Measurements from ENCODE around the gene AHCYL1. TPM values are rescaled to one million over a fixed set of nuclear protein-coding genes. Genes with fewer than 3 reads are reported as not detected.

The AHCYL1 gene
- total RNA-seq, 2 experiments from 2014 or later: 55.0 to 64.5 TPM

DNA sequence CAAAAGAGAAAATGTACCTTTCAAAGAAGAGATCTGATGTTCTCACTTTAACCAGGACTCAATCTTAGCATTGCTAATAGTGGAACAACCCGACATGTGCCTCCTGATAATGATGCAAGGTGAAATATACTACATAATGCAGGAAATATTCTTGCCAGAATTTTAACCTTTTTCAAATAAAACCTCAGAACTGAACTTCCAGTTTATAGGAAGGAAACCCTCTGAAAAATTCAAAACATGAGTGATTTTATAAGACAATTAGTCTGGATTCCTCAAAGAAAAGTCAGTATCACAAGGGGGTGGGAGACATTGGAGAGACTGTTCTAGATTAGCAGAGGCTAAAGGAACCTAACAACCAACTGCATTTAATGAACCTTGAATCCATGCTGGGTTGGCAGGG, 18.1 kb downstream of the AHCYL1 start:
- no peak overlapping the region for H3K4me3 Mint-ChIP-seq
- ChIA-PET CTCF (interaction anchor here (1.2 to 2.2 kb wide), 3 partner anchors 8 to 19 kb away, joined by 5 to 8 read pairs (median 7); partner anchors contain the start of gene AHCYL1), POLR2A (no interaction called here)
- ATAC-seq (no peak), DNase-seq (no peak)
- H3K9me3 Mint-ChIP-seq (ENCODE audit: insufficient read depth): no peaks in the 10 kb centered on the region
- H3K27ac Mint-ChIP-seq: no peak overlapping the region
- H3K4me1 Mint-ChIP-seq (ENCODE audit: low read depth): peaks cover 17% of the 10 kb centered on the region
- no peaks in the 10 kb centered on the region for H3K27me3 Mint-ChIP-seq (ENCODE audit: low read depth)
- H3K36me3 Mint-ChIP-seq (ENCODE audit: low read depth): peaks cover 13% of the 10 kb centered on the region

DNA sequence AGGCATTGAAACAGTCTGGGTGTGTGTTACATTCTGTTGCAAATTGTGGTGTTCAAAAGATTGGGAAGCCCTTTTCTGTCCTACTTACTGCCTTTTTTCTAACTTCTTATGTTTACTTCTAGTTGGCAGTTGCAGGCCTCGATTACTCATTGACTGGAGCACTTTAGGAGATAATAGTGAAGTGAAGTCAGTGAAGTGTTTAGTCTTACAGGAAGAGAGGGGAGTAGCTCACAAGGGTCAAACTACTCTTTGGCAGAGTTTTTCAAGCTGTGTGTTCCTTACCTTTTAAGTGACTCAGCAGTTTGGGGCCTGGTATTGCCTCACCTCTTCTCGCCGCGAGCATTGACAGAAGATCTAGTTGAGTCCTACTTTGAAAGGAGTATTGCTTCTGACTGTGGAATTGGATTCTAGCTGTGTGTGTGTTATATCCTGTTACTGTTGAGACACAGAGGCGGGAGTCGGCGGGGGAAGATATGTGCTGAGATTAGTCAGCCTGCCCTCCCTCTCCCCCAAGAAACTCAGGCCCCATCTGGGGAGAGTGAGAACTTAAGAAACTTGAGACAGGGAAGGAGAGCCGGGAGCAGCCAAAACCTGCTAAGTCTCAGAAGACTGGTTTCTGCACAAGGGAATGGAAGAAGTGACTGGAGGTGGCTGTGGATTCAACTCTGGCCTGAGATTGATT, 19.3 kb downstream of the AHCYL1 start:
- Mint-ChIP-seq H3K36me3 (ENCODE audit: low read depth) (peaks cover 13% of the 10 kb centered on the region), H3K4me3 (no peak overlapping the region), H3K27ac (no peak overlapping the region), H3K9me3 (ENCODE audit: insufficient read depth) (no peaks in the 10 kb centered on the region), H3K4me1 (ENCODE audit: low read depth) (peaks cover 17% of the 10 kb centered on the region), H3K27me3 (ENCODE audit: low read depth) (no peaks in the 10 kb centered on the region)
- ATAC-seq (peak; percentile 19), DNase-seq (no peak)
- CTCF ChIA-PET: interaction anchor here (0.9 to 9.6 kb wide), 3 partner anchors 18 to 213 kb away, joined by 3 to 121 read pairs (median 4); partner anchors contain the start of gene AHCYL1
- POLR2A ChIA-PET: no interaction called here

DNA sequence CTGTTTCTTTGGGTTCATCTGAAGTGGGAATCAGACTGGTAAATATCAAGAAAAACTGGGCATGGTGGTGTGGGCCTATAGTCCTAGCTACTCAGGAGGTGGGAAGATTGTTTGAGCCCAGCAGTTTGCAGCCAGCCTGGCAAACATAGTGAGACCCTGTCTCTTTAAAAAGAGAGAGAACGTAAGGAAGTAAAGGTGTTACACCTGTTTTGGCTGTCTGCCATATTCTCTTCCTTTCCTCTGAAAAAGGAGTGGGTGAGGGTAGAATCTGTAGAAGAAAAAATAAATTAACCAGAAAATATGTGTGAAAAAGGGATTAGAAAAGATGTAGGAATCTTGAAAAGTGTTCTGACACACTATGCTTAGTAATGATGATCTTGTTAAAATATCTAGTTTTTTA, 20.0 kb downstream of the AHCYL1 start:
- no peaks in the 10 kb centered on the region for H3K9me3 Mint-ChIP-seq (ENCODE audit: insufficient read depth)
- no peak overlapping the region for H3K4me3 Mint-ChIP-seq
- POLR2A ChIA-PET: no interaction called here
- no peak for ATAC-seq
- H3K27ac Mint-ChIP-seq: no peak overlapping the region
- H3K36me3 Mint-ChIP-seq (ENCODE audit: low read depth): peaks cover 17% of the 10 kb centered on the region
- CTCF ChIA-PET: interaction anchor here (1.2 to 9.6 kb wide), 3 partner anchors 19 to 213 kb away, joined by 3 to 121 read pairs (median 6); partner anchors contain the start of genes AHCYL1 and STRIP1
- no peaks in the 10 kb centered on the region for H3K27me3 Mint-ChIP-seq (ENCODE audit: low read depth)
- no peak for DNase-seq
- H3K4me1 Mint-ChIP-seq (ENCODE audit: low read depth): peaks cover 17% of the 10 kb centered on the region

DNA sequence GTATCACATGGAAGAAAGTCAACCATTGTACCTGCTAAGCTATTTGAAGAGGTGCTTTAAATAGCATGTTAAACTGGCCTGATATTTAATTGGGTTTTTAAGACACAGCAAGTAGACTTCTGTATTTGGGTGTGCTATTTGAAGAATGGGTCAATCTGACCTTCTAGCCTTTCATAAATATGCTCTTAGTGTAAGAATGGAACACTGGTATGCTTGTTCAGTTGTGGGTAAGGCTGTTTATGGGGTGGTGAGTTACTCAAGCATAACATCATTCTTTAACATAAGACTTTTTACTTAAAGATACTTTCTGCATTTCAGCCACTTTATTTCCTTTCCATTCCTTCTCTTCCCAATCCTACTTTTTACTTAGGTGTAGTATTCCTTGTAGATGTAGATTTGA, 21.4 kb downstream of the AHCYL1 start:
- no peaks in the 10 kb centered on the region for H3K9me3 Mint-ChIP-seq (ENCODE audit: insufficient read depth)
- ATAC-seq (no peak), DNase-seq (no peak)
- H3K4me3 Mint-ChIP-seq: no peak overlapping the region
- peaks cover 23% of the 10 kb centered on the region for H3K36me3 Mint-ChIP-seq (ENCODE audit: low read depth)
- no peak overlapping the region for H3K27ac Mint-ChIP-seq
- ChIA-PET CTCF (interaction anchor here (0.6 to 9.6 kb wide), 9 partner anchors 13 to 473 kb away, joined by 3 to 121 read pairs (median 4); partner anchors contain the start of genes AHCYL1 and STRIP1), POLR2A (no interaction called here)
- no peaks in the 10 kb centered on the region for H3K27me3 Mint-ChIP-seq (ENCODE audit: low read depth)
- H3K4me1 Mint-ChIP-seq (ENCODE audit: low read depth): peaks cover 17% of the 10 kb centered on the region

DNA sequence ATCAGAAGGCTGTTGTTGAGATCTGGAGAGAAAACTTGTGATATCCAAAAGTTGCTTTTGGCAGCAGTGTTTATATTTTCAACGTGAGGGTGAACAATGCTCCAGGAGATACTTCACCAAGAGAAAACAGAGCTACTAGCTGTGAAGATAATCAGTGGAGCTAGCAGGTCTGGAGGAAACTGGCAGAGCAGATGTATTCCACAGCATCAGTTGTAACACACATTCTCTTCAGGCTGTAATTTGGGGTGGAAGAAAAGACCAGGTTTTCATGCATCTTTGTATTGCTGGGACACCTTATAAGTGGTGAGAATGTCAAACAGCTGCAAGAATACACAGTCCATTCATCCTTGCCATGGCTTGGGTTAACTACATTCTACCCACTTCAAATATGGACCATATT, 22.0 kb downstream of the AHCYL1 start:
- Mint-ChIP-seq H3K9me3 (ENCODE audit: insufficient read depth) (no peaks in the 10 kb centered on the region), H3K27ac (no peak overlapping the region), H3K36me3 (ENCODE audit: low read depth) (peaks cover 25% of the 10 kb centered on the region), H3K4me3 (no peak overlapping the region), H3K4me1 (ENCODE audit: low read depth) (peaks cover 18% of the 10 kb centered on the region), H3K27me3 (ENCODE audit: low read depth) (no peaks in the 10 kb centered on the region)
- CTCF ChIA-PET: interaction anchor here (0.6 to 9.6 kb wide), 7 partner anchors 20 to 474 kb away, joined by 3 to 121 read pairs (median 8); partner anchors contain the start of gene AHCYL1
- DNase-seq (no peak), ATAC-seq (no peak)
- POLR2A ChIA-PET: no interaction called here

DNA sequence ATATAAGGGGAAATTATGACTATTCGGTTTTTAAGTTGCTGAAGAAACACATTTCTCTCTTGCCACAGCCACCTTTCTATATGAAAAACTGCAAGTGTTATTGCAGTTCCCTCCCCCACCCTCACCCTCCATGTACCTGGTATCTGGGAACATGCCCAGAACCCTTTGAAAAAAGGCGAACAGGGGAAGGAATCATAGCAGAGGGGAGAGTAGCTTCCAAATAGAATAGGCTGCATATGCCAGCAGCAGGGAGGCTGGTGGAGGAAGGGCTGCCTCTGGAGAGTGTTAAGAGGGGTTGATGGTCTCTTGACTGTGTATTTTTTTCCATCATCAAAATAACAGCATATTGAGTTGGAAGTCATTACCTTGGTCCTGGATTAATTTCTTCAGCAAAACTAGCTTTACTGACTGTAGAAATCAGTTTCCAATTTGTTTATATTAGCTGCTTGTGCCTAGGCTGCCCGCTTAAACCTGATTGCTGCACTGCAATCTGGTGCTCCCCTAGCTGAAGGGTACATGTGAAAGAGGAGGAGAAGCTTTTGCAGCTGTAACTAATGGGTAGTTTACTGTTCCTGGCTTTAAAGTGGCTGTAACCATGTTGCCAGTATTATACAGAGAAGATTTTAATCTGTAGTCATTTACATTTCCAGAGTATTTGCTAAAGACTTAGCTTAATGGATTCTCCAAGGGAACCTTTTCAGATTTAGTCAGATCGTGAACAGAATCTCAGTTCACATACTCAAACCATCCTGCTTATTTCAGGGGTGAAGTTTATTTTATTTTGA, 22.7 kb downstream of the AHCYL1 start:
- Mint-ChIP-seq H3K9me3 (ENCODE audit: insufficient read depth) (no peaks in the 10 kb centered on the region), H3K36me3 (ENCODE audit: low read depth) (peaks cover 31% of the 10 kb centered on the region), H3K27me3 (ENCODE audit: low read depth) (no peaks in the 10 kb centered on the region), H3K4me1 (ENCODE audit: low read depth) (peaks cover 20% of the 10 kb centered on the region), H3K4me3 (no peak overlapping the region), H3K27ac (no peak overlapping the region)
- ChIA-PET POLR2A (no interaction called here), CTCF (interaction anchor here (1.1 to 9.6 kb wide), 6 partner anchors 21 to 367 kb away, joined by 3 to 121 read pairs (median 11); partner anchors contain the start of gene AHCYL1)
- ATAC-seq: no peak
- no peak for DNase-seq

DNA sequence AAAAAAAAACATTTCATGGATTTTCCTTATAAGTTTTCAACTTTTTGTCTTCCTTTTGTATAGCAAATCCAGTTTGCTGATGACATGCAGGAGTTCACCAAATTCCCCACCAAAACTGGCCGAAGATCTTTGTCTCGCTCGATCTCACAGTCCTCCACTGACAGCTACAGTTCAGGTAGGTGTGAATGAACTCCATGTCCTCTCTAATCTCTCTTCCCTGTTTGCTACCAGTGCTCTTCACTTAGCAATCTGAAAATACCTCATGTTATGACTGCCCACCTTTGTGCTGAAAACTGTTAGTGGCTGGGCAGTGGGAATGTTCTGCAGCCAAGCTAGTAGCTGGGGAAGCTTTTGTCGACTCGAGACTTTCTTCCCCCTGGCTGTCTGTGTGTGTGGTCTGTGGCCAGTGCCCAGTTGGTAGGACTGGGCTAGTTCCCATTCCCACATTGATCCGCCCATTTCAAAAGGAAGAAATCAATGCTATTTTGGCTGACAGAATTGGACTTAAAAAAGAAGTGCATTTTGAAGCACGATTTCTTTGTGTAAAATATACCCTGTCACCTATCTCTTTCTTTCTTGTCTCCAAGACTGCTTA, 24.5 kb downstream of the AHCYL1 start:
- H3K9me3 Mint-ChIP-seq (ENCODE audit: insufficient read depth): no peaks in the 10 kb centered on the region
- DNase-seq: no peak
- POLR2A ChIA-PET: no interaction called here

DNA sequence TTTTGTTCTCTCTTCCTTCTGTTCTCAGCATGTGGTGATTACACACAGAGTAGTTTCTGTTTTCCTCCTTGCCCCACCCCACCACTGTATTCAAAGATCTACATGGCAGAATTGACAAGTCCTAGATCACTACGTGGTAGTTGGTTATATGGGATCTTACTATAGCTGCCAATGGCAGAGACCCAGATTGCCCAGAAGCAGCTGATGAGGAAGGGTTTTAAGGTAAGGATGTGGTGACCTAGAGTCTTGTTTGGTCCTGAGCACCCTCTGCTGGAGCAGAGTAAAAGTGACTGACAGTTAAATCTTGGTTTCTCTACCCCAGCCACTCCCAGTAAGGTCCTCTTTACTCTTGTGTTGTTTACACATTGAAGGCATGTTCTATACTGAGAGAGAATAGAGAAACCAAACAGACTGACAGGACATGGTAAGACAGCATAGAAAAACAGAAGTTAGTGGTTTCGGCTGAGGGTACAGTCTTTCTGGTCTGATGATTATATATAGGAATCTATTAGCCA, 27.0 kb downstream of the AHCYL1 start:
- CTCF ChIA-PET: interaction anchor here (0.6 to 9.6 kb wide), 21 partner anchors 9 to 462 kb away, joined by 3 to 121 read pairs (median 5); partner anchors contain the start of genes AHCYL1 and STRIP1
- no peaks in the 10 kb centered on the region for H3K27me3 Mint-ChIP-seq (ENCODE audit: low read depth)
- no peak overlapping the region for H3K4me3 Mint-ChIP-seq
- ATAC-seq (peak; percentile 95), DNase-seq (peak; percentile 58)
- peaks cover 3% of the 10 kb centered on the region for H3K4me1 Mint-ChIP-seq (ENCODE audit: low read depth)
- H3K36me3 Mint-ChIP-seq (ENCODE audit: low read depth): peaks cover 39% of the 10 kb centered on the region
- peak overlapping the region; percentile 19 for H3K27ac Mint-ChIP-seq
- no peaks in the 10 kb centered on the region for H3K9me3 Mint-ChIP-seq (ENCODE audit: insufficient read depth)
- POLR2A ChIA-PET: interaction anchor here (0.7 to 2.9 kb wide), 2 partner anchors 15 to 26 kb away, joined by 3 to 13 read pairs; partner anchors contain the start of gene AHCYL1

More for the DNA sequence above, 24.5 kb downstream of the AHCYL1 start:
- H3K36me3 Mint-ChIP-seq (ENCODE audit: low read depth): peaks cover 31% of the 10 kb centered on the region
- no peak overlapping the region for H3K27ac Mint-ChIP-seq
- H3K4me1 Mint-ChIP-seq (ENCODE audit: low read depth): peaks cover 10% of the 10 kb centered on the region
- H3K27me3 Mint-ChIP-seq (ENCODE audit: low read depth): no peaks in the 10 kb centered on the region
- CTCF ChIA-PET: interaction anchor here (1.2 to 9.6 kb wide), 7 partner anchors 10 to 463 kb away, joined by 3 to 121 read pairs (median 8); partner anchors contain the start of gene AHCYL1
- ATAC-seq: no peak
- H3K4me3 Mint-ChIP-seq: no peak overlapping the region

DNA sequence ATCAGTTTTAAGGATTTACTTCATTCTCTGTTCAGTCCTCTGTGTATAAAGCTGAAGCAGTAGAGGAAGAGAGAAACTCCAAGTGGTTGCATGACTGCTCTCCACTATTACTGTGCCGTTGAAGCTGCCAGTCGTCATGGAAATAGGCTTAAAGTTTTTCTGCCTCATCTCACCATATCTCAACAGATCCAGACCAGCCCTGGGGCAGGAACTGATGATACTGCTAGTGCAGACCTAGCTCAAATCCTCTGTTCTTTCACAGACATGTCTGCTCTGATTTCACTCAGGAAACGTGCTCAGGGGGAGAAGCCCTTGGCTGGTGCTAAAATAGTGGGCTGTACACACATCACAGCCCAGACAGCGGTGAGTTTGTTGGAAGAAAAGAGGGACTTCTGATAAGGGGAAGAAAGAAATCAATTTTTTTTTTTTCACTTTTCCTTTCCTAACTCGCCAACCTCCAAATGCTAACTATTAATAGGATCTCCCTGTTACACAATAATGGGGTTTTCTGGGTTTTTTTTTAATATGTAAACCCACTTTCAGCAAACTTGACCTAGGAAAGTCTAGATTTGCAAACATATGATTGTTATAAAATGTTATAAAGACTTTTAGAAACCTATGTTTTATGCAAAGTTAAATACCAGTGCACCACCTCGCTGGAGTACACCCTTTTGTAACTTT, 27.7 kb downstream of the AHCYL1 start:
- Mint-ChIP-seq H3K27me3 (ENCODE audit: low read depth) (no peaks in the 10 kb centered on the region), H3K36me3 (ENCODE audit: low read depth) (peaks cover 44% of the 10 kb centered on the region), H3K4me3 (no peak overlapping the region), H3K9me3 (ENCODE audit: insufficient read depth) (no peaks in the 10 kb centered on the region), H3K4me1 (ENCODE audit: low read depth) (peaks cover 3% of the 10 kb centered on the region), H3K27ac (no peak overlapping the region)
- DNase-seq (no peak), ATAC-seq (peak; percentile 20)
- ChIA-PET POLR2A (interaction anchor here (2.9 kb wide), 1 partner anchor 27 kb away, joined by 13 read pairs; the partner anchor contains the start of gene AHCYL1), CTCF (interaction anchor here (1.0 to 9.6 kb wide), 10 partner anchors 8 to 372 kb away, joined by 3 to 121 read pairs (median 10); partner anchors contain the start of genes AHCYL1 and STRIP1)

DNA sequence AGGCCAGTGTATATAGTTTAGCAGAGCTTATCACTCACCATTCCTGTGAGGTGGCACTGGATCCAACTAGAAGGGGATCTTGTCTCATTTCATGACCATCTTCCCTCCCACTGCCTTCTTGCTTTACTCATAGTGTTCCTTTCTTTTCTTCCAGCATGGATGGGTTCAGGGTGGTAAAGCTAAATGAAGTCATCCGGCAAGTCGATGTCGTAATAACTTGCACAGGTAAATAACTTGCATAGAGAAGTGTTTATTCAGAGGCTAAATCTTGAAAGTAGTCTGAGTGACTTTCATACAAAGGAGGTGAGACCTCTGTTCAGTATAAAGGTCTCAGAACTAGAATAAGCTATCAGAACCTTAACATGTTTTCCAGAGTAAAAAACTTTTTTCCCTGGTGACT, 33.2 kb downstream of the AHCYL1 start:
- Mint-ChIP-seq H3K27me3 (ENCODE audit: low read depth) (no peaks in the 10 kb centered on the region), H3K27ac (no peak overlapping the region), H3K4me3 (no peak overlapping the region), H3K4me1 (ENCODE audit: low read depth) (no peaks in the 10 kb centered on the region), H3K9me3 (ENCODE audit: insufficient read depth) (no peaks in the 10 kb centered on the region), H3K36me3 (ENCODE audit: low read depth) (peaks cover 62% of the 10 kb centered on the region)
- ChIA-PET POLR2A (interaction anchor here (0.7 kb wide), 1 partner anchor 191 kb away, joined by 3 read pairs; no protein-coding TSS in a partner anchor), CTCF (interaction anchor here (1.1 to 5.5 kb wide), 4 partner anchors 12 to 378 kb away, joined by 3 to 49 read pairs (median 5); partner anchors contain the start of gene AHCYL1)
- DNase-seq (no peak), ATAC-seq (no peak)

DNA sequence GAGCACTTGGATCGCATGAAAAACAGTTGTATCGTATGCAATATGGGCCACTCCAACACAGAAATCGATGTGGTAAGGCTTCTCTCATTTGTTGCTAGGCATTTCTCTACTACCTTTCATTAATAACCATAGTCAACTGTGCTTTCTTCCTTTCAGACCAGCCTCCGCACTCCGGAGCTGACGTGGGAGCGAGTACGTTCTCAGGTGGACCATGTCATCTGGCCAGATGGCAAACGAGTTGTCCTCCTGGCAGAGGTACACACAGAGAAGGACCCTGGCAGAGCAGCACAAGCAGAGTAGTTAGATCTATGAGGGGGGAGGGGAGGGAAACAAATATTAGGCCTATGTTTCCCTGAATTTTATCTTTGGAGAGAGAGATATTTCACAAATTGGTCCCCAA, 33.8 kb downstream of the AHCYL1 start:
- no peaks in the 10 kb centered on the region for H3K27me3 Mint-ChIP-seq (ENCODE audit: low read depth)

More for the DNA sequence above, 33.8 kb downstream of the AHCYL1 start:
- ChIA-PET CTCF (interaction anchor here (1.1 to 5.5 kb wide), 5 partner anchors 11 to 378 kb away, joined by 3 to 49 read pairs (median 4); partner anchors contain the start of gene AHCYL1), POLR2A (no interaction called here)
- Mint-ChIP-seq H3K4me3 (no peak overlapping the region), H3K9me3 (ENCODE audit: insufficient read depth) (no peaks in the 10 kb centered on the region), H3K4me1 (ENCODE audit: low read depth) (no peaks in the 10 kb centered on the region), H3K27ac (no peak overlapping the region), H3K36me3 (ENCODE audit: low read depth) (peaks cover 64% of the 10 kb centered on the region)
- ATAC-seq (no peak), DNase-seq (no peak)

Measured in activated CD8-positive, alpha-beta T cell treated with anti-CD3 and anti-CD28 coated beads, Interleukin-2, amount 10 ng/mL, durations not matched to agents 7 days and 5 days (primary cell).